ENCODE measurements around the gene FAM228B.

Gene FAM228B

GRCh38 chr2:24204505-24204904 is 81.2 kb downstream of the FAM228B start:
- DNase-seq (ENCODE audit: low spot score), result no peak

GRCh38 chr2:24205131-24205530 is 81.9 kb downstream of the FAM228B start:
- no peak for DNase-seq (ENCODE audit: low spot score)

- DNase-seq (ENCODE audit: low spot score), result no peak
Observed at GRCh38 chr2:24206242-24206641, 83.0 kb downstream of the FAM228B start.

- no peak for DNase-seq (ENCODE audit: low spot score)
Observed at GRCh38 chr2:24206714-24207113, 83.4 kb downstream of the FAM228B start.

DNA sequence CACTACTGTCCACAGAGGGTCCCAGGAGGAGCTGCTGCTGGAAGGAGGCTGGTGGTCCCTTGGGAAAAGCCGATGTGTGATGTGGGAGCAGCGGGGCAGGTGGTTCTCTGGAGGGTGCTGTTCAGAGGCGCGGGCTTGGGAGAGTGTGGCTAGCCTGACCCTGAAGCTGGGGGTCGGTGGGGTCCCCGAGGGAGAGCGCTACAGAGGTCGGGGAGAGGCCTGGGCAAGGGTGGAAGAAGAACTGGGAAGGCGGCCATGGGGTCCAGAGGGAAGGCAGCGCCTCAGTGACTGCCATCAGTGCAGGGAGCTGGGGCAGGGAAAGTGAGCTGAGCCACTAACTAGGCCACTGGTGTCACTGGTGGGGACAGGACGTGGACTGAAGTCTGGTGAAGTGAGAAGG is 84.1 kb downstream of the FAM228B start:
- no peak for DNase-seq (ENCODE audit: low spot score)

DNA sequence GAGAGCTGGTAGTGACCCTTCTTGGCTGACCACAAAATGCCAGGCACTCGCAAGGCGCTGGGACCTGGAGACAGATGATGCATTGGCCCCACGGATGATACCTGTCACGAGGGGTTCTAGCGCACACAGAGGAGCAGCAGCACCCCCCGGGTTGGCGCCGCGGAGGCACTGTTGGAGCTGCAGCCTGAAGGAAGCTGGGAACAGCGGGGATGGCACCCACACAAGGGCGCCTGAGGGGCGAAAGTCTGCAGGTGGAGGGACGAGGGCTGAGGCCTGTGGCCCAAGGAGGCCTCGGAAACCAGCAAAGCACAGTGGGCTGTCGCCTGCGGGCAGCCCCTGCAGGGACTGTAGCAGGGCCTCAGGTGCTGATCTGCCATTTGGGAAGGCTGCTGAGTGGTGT is 85.2 kb downstream of the FAM228B start:
- DNase-seq (ENCODE audit: low spot score), result no peak

- no peak for DNase-seq (ENCODE audit: low spot score)
Observed at GRCh38 chr2:24209389-24210105, 86.3 kb downstream of the FAM228B start.

DNA sequence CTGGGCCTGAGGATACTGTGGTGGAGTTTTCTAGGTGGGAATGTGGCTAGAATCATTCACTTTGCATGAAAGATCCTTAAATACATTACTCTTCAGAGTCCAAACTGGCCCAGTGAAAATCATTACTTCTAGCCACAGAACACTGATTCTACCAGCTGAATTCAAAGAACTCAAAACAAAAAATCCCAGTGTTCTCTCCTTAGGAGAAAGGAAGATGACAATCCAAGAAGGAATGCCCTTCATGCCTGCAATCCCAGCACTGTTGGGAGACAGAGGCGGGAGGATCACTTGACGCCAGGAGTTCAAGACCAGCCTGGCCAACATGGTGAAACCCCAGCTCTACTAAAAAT is 86.8 kb downstream of the FAM228B start:
- DNase-seq (ENCODE audit: low spot score), result no peak

DNA sequence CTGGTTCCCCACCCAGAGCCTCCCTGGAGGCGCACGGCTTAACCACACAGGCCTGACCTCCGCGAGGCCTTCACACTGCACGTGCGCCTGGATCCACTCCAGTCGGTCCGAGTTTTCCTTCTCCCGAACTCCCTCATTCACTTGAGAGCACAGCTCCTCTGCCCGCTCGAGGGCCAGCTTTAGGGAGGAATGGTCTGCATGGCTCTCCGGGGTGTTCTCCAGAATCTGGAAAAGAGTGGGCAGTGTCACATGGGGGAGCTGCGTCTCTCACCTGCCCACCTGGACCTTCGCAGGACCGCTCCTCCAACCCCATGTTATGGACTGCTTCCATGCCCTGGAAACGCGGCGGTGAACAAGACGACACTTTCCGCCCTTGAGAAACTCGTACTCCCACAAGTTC is 87.5 kb downstream of the FAM228B start:
- no peak for DNase-seq (ENCODE audit: low spot score)

DNA sequence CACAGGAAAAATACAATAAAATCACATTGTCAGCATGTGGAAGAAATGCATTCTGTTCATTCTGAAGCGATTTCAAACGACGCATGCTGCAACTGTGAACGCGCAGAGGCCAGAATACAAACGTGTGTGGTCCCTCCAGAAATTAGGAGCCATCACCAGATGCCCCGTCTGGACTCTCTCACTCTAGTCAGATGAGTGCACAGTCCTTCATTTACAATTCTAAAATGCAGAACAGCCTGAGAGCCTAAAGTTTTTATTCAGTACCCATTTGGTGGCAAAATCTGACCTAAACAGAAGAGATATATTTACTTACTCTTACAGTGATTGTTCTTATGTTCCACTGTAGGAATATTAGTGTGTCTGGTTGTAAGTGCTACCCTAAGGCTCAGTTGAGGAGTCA is 88.1 kb downstream of the FAM228B start:
- DNase-seq (ENCODE audit: low spot score), result no peak

GRCh38 chr2:24214880-24215279 is 91.6 kb downstream of the FAM228B start:
- no peak for DNase-seq (ENCODE audit: low spot score)

All from cerebellar cortex (tissue), 1 donor.